Kidney (tissue), 14 donors: Measurements from ENCODE around the gene CCDC88B. TPM values are rescaled to one million over a fixed set of nuclear protein-coding genes. Genes with fewer than 3 reads are reported as not detected.

Source experiments
- DNase-seq, 5 donors: peaks; one replicate each; pipeline ENCODE4 v3.0.0-alpha.2; 2013 to 2020
- FAIRE-seq: peaks from 2 replicates; lab custom pipeline; 2012; peaks lifted over from hg19 to GRCh38; lab: Jason Lieb, UNC
- H3K27ac ChIP-seq, 2 donors: one replicate each; pipeline ENCODE4 v1.7.0; 2013; ENCODE audit warnings: low read depth in 2 of 2, low read length in 2 of 2, inconsistent platforms in 1 of 2
- H3K27me3 ChIP-seq: one replicate; pipeline ENCODE4 v1.7.1; 2013; ENCODE audit warnings: low read length, inconsistent platforms; ENCODE audit not compliant: control insufficient read depth, insufficient read depth
- H3K36me3 ChIP-seq, 3 donors: one replicate each; pipeline versions ENCODE4 v1.7.0 to v1.7.1; 2013; ENCODE audit warnings: low read length in 3 of 3, control low read depth in 1 of 3, inconsistent platforms in 1 of 3; ENCODE audit not compliant: insufficient read depth in 3 of 3, control insufficient read depth in 2 of 3
- H3K4me1 ChIP-seq, 3 donors: one replicate each; pipeline versions ENCODE4 v1.7.0 to v1.7.1; 2013; ENCODE audit warnings: low read length in 3 of 3, inconsistent platforms in 1 of 3, low read depth in 1 of 3; ENCODE audit not compliant: control insufficient read depth in 2 of 3, insufficient read depth in 2 of 3
- H3K4me3 ChIP-seq, 3 donors: one replicate each; pipeline versions ENCODE4 v1.7.0 to v1.8.1; 2013; ENCODE audit warnings: low read length in 3 of 3, control low read depth in 1 of 3, inconsistent platforms in 1 of 3
- H3K9ac ChIP-seq, 3 donors: one replicate each; pipeline versions ENCODE4 v1.7.0 to v1.7.1; 2013; ENCODE audit warnings: low read length in 3 of 3, control low read depth in 1 of 3, inconsistent platforms in 1 of 3
- H3K9me3 ChIP-seq, 3 donors: one replicate each; pipeline versions ENCODE4 v1.7.0 to v1.7.1; 2013; ENCODE audit warnings: low read length in 3 of 3, control low read depth in 1 of 3, inconsistent platforms in 1 of 3; ENCODE audit not compliant: control insufficient read depth in 2 of 3, insufficient read depth in 1 of 3
- CTCF ChIP-seq: IDR thresholded peaks from 3 replicates; pipeline ENCODE4 v1.5.1; 2012; ENCODE audit warnings: mild to moderate bottlenecking, moderate library complexity, borderline replicate concordance; ENCODE audit not compliant: insufficient read depth; ENCODE audit errors: extremely low read depth
- intact Hi-C: fragments of 100-400 bp; cut with DNase I; formaldehyde crosslinking; loops from one replicate; pipeline ENCODE4 v1.11.1; 2022
- polyA plus RNA-seq: library from polyadenylated mRNA; stranded (reverse); fragments of 350-450 nt; fragmentation: Illumina TruSeq; extraction: RNeasy Lipid Tissue Mini Kit (QIAGEN cat#74804); gene quantifications from one replicate; pipeline ENCODE4 v1.2.3, GENCODE V29; 2014; ENCODE audit warnings: low read depth, low replicate concordance; ENCODE audit not compliant: insufficient read depth
- total RNA-seq: library from RNA; stranded (reverse); fragmentation: NEBNext Ultra II Directional; extraction: Animal tissue kit (Norgen Biotek cat#: 25700); gene quantifications from one replicate; pipeline ENCODE4 v1.2.1, GENCODE V29; 2021
- donor health status: control.
- donor health status: control.
- donor health status: control.
- donor health status: control.
- donor health status: control.
- donor health status: DM: yes; HTN: yes; CAD: no.
- donor health status: Normal renal cell carcinoma (clear cell type).

CCDC88B gene
- total and polyA plus RNA-seq, 2 donors from 2014 or later = 10.0 to 13.3 TPM

DNA sequence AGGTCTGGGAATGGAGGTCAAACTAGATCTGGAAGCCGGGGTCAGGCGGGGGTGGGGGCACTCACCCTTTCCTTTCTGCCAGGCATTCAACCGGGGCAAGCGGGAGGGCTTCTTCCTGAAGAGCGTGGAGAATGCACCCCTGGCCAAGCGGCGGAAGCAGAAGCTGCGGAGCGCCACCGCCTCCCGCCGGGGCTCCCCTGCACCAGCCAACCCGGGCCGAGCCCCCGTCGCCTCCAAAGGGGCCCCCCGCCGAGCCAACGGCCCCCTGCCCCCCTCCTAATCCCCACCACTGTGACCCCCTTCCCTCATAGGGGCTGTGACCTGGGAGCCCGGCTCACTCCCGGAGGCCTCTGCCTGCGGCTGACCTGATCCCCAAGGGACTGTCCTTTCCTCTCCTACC, 31.2 kb downstream of the CCDC88B start:
- TF ChIP-seq CTCF = no peak
- Histone ChIP-seq H3K4me1 (no peaks in the 10 kb centered on the region), H3K27me3 (no peaks in the 10 kb centered on the region), H3K9me3 (no peaks in the 10 kb centered on the region), H3K4me3 (no peak overlapping the region), H3K36me3 (peaks cover 0 to 4% (median 2%) of the 10 kb centered on the region in 3 donors), H3K27ac (no peak overlapping the region), H3K9ac (no peak overlapping the region)
- intact Hi-C loops = no loop called here
- no peak for FAIRE-seq
- no peak for DNase-seq

- Histone ChIP-seq H3K36me3 (no peaks in the 10 kb centered on the region), H3K4me3 (no peak overlapping the region), H3K27ac (no peak overlapping the region), H3K4me1 (no peaks in the 10 kb centered on the region), H3K27me3 (no peaks in the 10 kb centered on the region), H3K9me3 (no peaks in the 10 kb centered on the region), H3K9ac (no peak overlapping the region)
- DNase-seq (no peak), FAIRE-seq (no peak)
- intact Hi-C loops = no loop called here
- no peak for TF ChIP-seq CTCF
Observed at GRCh38 chr11:64372021-64372420, 32.0 kb downstream of the CCDC88B start.

- H3K9ac ChIP-seq = no peak overlapping the region
- FAIRE-seq = no peak
Observed at GRCh38 chr11:64372802-64373597, 33.0 kb downstream of the CCDC88B start.

More at GRCh38 chr11:64372802-64373597, 33.0 kb downstream of the CCDC88B start:
- Histone ChIP-seq H3K4me3 (no peak overlapping the region), H3K9me3 (no peaks in the 10 kb centered on the region), H3K4me1 (no peaks in the 10 kb centered on the region), H3K36me3 (no peaks in the 10 kb centered on the region), H3K27me3 (no peaks in the 10 kb centered on the region), H3K27ac (no peak overlapping the region)
- no peak for TF ChIP-seq CTCF
- intact Hi-C loops = no loop called here
- peak in 2 of 5 donors; percentile 59 to 88 for DNase-seq
